22Rv1 (cell line): Measurements from ENCODE around the gene RGS3.

Source experiments
- ZFX ChIP-seq: fragments of 450-650 bp; IDR thresholded peaks from 2 replicates; pipeline ENCODE4 v1.6.1; 2017; ENCODE audit warnings: antibody characterized with exemption, borderline replicate concordance
- TF ChIP-seq, protein P1 (sequence below): fragments of 450-650 bp; IDR thresholded peaks from 2 replicates; pipeline ENCODE4 v1.5.1; 2017; ENCODE audit warnings: mild to moderate bottlenecking

GRCh38 chr9:113537229-113537810 is 73.8 kb downstream of the RGS3 start:
- TF ChIP-seq, protein P1, sequence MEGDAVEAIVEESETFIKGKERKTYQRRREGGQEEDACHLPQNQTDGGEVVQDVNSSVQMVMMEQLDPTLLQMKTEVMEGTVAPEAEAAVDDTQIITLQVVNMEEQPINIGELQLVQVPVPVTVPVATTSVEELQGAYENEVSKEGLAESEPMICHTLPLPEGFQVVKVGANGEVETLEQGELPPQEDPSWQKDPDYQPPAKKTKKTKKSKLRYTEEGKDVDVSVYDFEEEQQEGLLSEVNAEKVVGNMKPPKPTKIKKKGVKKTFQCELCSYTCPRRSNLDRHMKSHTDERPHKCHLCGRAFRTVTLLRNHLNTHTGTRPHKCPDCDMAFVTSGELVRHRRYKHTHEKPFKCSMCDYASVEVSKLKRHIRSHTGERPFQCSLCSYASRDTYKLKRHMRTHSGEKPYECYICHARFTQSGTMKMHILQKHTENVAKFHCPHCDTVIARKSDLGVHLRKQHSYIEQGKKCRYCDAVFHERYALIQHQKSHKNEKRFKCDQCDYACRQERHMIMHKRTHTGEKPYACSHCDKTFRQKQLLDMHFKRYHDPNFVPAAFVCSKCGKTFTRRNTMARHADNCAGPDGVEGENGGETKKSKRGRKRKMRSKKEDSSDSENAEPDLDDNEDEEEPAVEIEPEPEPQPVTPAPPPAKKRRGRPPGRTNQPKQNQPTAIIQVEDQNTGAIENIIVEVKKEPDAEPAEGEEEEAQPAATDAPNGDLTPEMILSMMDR: no peak
- TF ChIP-seq ZFX: no peak
